Renal cortical epithelial cell (primary cell): ENCODE measurements around the gene IGFN1. TPM values are rescaled to one million over a fixed set of nuclear protein-coding genes. Genes with fewer than 3 reads are reported as not detected.
"Not testable (repeated sequence)": the region's sequence is repeated elsewhere in the genome, so short reads cannot be mapped to it uniquely, and the experiment has no call there.

ENCODE experiments used
- DNase-seq: peaks from one replicate; pipeline ENCODE4 v3.0.0-alpha.2; 2011; ENCODE audit warnings: low read depth
- total RNA-seq: library from RNA; depleted of rRNA; stranded (reverse); fragments of >200 nt; gene quantifications from 2 replicates; pipeline ENCODE4 v1.2.3, GENCODE V29; 2014

The IGFN1 gene
- total RNA-seq, 1 donor from 2014 or later: 12.1 TPM

DNA sequence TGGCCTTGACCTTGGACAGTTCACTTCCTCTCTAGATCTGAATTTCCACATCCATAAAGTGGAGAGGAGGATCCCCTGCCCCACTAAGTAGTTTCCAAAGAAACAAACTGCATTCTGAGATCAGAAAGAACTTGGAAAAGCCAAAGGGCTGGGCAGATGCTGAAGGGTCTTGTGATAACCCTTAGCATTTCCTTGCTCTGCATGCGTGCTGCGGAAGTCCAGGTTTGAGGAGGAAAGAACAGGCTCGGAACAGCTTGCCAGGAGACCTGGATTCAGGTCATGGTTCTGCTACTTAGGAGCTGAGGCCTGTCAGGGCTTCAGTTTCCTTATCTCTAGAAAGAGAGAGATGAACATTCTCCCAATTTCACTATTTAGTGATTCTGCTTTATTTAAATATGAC is 27.2 kb downstream of the IGFN1 start:
- no peak for DNase-seq

GRCh38 chr1:201218409-201218808 is 27.8 kb downstream of the IGFN1 start:
- DNase-seq: no peak

GRCh38 chr1:201219481-201220387 is 29.1 kb downstream of the IGFN1 start:
- DNase-seq: no peak

GRCh38 chr1:201220388-201220715 is 29.7 kb downstream of the IGFN1 start:
- DNase-seq: no peak

- no peak for DNase-seq
These were observed 30.7 kb downstream of the IGFN1 start for GRCh38 chr1:201221201-201221846.

GRCh38 chr1:201222125-201222524 is 31.5 kb downstream of the IGFN1 start:
- no peak for DNase-seq

DNA sequence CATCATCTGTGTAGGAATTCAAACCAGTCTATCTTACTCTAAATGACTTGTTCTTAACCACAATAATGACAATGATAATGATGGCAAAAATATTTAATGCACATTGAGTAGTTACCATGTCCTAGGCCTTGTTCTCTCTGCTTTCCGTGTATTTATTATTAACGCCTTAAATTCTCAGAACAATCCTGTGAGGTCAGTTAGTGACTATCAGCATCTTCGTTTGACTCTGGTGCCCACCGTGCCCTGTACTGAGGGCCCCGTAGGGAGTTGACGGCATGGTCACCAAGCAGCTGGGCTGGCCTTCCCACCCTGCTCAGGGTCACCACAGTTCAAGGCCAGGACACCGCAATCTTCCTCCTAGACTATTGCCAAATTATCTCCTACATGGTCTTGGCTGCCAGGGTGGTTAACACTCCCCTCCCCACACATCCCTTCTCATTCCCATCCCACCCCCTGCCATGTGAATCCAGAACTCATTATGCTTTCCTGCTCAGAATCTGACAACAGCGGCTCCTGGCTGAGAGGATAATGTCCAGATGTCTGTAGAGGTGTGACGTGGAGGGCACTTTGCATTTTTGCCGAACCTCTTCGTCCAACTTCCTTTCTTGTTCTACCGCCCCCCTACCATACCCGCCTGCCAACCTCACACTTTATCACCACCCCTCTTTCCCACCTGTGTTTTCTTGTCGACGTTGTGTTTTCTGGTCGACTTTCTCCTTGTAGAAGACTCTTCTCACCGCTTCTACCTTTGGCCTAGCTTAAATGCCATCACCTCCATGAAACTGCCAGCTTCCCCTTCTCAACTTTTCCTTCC is 33.4 kb downstream of the IGFN1 start:
- DNase-seq: no peak

DNA sequence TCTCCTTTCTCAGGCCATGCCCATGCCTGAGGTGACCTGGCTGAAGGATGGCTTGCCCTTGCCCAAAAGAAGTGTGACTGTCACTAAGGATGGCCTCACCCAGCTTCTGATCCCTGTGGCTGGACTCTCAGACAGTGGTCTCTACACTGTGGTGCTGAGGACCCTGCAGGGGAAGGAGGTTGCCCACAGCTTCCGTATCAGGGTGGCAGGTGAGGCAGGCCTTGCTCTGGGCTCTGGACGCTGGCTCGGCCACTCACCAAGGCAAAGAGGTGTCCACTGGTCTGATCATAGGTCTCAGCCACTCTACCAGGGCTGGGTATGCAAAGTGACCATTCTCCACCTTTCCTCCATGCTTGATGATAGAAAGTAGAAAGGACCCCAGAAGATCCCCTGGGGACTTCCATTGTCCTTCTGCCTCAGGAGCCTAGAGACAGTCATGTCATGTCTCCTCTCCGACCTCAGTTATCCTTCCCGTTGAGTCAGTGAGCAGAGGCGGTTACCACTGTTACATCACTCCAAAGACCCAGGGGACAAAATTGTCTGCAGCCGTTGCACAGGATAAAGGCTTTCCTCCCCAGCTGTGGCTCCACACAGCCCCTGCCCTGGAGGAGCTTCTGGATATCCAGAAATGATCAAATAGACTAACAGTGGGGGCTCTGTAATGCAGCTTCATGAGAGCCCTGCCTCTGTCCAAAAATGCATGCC is 34.2 kb downstream of the IGFN1 start:
- DNase-seq: no peak

GRCh38 chr1:201226178-201226514 is 35.5 kb downstream of the IGFN1 start:
- no peak for DNase-seq

GRCh38 chr1:201226859-201227488 is 36.4 kb downstream of the IGFN1 start:
- no peak for DNase-seq

- no peak for DNase-seq
These were observed 37.7 kb downstream of the IGFN1 start for GRCh38 chr1:201228011-201228983.

DNA sequence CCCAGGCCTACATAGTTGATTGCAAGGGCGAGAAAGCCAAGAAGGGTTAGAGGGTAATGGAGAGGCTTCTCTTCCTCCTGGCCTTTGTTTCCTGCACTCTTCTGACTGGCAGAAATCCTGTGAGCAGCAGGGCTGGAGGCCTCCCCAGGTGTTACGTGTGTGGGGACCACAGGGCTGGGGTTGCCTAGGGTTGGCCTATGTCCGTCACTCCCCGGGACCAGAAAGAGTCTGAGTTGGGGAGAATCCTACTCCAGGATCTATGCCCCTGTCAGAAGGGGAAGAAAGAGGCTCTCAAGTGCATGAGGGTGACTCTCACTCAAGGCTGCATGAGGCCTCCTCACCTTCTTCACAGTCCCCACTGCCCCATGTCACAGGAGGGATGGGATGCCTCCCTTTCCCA is 38.5 kb downstream of the IGFN1 start:
- no peak for DNase-seq

- DNase-seq: peak; percentile 20
These were observed 39.4 kb downstream of the IGFN1 start for GRCh38 chr1:201229771-201230635.

- no peak for DNase-seq
These were observed 40.1 kb downstream of the IGFN1 start for GRCh38 chr1:201230676-201231075.

GRCh38 chr1:201239646-201240045 is 49.0 kb downstream of the IGFN1 start:
- DNase-seq: not testable (repeated sequence)

DNA sequence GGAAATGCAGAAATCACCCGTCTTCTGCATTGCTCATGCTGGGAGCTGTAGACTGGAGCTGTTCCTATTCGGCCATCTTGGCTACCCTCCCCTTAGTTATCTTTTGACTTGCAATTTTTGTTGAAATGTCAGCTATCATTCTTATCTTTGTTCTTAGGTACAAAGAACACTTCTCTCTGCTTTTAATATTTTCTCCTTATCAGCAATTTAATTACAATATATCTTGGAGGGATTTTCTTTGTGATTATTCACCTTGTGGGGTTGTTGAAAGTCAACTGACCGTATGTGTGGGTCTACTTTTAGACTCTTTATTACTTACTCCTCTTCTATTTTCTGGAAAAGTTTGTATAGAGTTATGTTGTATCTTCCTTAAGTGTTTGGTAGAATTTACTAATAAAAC is 49.5 kb downstream of the IGFN1 start:
- DNase-seq: no peak

DNA sequence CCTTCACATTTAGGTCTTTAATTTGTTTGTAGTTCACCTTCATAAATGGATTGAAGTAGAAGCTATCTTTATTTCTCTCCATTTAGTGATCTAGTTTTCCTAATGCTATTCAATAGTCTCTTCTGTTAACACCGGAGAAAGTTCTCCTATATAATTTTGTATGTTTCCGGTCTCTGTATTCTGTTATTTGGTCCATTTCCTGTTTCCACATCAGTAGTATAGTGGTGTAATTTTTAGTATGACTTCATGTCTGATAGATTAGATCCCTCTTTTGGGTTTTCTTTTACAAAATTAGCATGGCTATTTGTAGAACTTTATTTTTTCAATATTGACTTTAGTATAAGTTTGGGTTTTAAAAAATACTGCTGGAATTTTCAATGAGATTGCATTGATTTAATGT is 51.1 kb downstream of the IGFN1 start:
- no peak for DNase-seq

DNA sequence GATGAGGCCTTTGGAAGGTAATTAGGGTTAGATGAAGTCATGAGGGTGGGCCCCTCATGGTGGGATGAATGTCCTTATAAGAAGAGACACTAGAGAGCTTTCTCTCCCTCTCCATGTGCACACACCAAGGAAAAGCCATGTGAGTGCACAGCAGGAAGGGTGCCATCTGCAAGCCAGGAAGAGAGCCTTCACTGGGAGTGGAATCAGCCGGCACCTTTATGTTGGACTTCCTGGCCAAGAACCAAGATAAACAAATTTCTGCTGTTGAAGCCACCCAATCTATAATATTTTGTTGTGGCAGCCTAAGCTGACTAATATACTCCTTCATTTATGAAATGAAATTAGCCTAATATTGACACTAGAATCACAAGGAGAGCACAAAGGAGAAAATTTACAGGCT is 54.5 kb downstream of the IGFN1 start:
- DNase-seq: no peak
